ENCODE results near the gene RANBP10.

Gene RANBP10

DNA sequence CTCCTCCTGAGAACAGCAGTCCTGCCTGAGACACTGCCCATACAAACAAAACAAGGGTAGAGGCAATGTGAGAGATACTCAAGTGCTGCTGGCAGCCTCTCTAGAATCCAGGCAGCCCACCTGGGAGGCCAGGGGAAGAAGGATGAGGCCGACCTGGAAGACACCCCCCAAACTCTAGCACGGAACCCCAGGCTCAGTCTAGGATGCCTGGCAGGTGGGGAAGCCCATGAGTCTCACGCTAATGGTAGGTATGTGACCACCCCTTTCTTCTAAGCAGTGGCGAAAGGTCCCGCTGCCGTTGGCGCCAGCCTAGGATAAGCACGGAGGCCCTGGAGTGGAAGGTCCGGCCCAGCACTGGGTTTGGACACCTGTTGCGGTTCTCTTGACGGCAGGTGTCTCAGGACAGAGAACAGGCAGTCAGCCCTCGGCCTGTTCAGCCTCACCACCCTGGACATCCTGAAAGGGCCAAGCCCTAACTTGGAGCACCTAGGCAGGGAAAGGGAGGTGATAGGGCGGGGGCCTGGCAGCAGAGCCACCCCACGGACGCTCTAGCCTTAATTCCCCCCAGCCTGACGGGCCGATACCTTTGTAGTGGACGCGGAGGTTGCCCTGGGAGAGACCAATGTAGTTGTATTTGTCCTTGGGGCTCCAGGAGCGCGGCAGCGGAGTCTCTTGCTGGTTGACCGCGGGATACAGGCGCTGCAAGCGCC is 487 bp downstream of the RANBP10 start:
- peak overlapping the region; percentile 90 for H3K27ac ChIP-seq
- TF ChIP-seq, protein P1, sequence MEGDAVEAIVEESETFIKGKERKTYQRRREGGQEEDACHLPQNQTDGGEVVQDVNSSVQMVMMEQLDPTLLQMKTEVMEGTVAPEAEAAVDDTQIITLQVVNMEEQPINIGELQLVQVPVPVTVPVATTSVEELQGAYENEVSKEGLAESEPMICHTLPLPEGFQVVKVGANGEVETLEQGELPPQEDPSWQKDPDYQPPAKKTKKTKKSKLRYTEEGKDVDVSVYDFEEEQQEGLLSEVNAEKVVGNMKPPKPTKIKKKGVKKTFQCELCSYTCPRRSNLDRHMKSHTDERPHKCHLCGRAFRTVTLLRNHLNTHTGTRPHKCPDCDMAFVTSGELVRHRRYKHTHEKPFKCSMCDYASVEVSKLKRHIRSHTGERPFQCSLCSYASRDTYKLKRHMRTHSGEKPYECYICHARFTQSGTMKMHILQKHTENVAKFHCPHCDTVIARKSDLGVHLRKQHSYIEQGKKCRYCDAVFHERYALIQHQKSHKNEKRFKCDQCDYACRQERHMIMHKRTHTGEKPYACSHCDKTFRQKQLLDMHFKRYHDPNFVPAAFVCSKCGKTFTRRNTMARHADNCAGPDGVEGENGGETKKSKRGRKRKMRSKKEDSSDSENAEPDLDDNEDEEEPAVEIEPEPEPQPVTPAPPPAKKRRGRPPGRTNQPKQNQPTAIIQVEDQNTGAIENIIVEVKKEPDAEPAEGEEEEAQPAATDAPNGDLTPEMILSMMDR (conservative IDR thresholded peaks at IDR 0.05): no peak
- TF ChIP-seq ZFX (IDR thresholded peaks at IDR 0.05): peak; percentile 47; the same call in 1 of the 2 replicates

DNA sequence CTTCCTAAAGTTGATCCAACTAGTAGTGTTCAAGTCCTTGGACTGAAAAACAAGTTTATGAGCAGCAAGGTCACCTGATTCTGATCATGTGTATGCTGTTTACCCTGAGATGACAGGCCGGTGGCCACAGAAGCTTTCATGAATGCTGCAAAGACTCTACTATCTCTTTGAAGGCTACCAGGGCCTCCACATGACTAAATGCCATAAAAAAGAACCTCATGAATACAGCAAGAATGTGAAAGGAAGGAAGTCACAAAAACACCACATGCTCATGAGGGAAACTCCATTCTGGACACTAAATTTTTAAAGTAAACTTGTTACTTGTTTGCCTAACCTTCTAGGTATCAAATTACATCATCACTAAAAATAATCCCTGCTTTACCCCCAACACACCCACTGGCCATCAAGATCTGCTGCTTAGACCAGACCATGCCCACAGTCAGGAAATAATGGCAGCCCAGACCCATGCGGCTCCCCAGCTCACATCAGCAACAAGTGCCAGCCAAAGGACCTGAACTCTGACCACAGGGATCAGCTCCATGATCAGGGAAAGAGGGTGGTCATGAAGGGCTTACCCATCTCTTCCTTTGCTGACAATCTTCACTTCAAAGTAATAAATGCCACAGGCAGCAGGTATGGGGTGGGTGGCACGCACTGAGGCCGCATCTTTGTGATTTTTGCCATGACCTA is 1.4 kb downstream of the RANBP10 start:
- TF ChIP-seq, protein P1 (conservative IDR thresholded peaks at IDR 0.05): no peak
- no peak for TF ChIP-seq ZFX (IDR thresholded peaks at IDR 0.05)
- H3K27ac ChIP-seq: peak overlapping the region; percentile 90

- no peak for TF ChIP-seq ZFX (IDR thresholded peaks at IDR 0.05)
- TF ChIP-seq, protein P1 (conservative IDR thresholded peaks at IDR 0.05): no peak
- no peak overlapping the region for H3K27ac ChIP-seq
These were observed 2.5 kb downstream of the RANBP10 start for GRCh38 chr16:67803894-67804293.

- H3K27ac ChIP-seq: no peak overlapping the region
- no peak for TF ChIP-seq ZFX (IDR thresholded peaks at IDR 0.05)
- TF ChIP-seq, protein P1 (conservative IDR thresholded peaks at IDR 0.05): no peak
These were observed 4.5 kb downstream of the RANBP10 start for GRCh38 chr16:67801883-67802282.

GRCh38 chr16:67801241-67801640 is 5.1 kb downstream of the RANBP10 start:
- no peak overlapping the region for H3K27ac ChIP-seq
- TF ChIP-seq, protein P1 (conservative IDR thresholded peaks at IDR 0.05): no peak
- no peak for TF ChIP-seq ZFX (IDR thresholded peaks at IDR 0.05)

- no peak for TF ChIP-seq ZFX (IDR thresholded peaks at IDR 0.05)
- TF ChIP-seq, protein P1 (conservative IDR thresholded peaks at IDR 0.05): no peak
- H3K27ac ChIP-seq: no peak overlapping the region
These were observed 5.9 kb downstream of the RANBP10 start for GRCh38 chr16:67800338-67800926.
